Kidney (tissue), 14 donors: Measurements from ENCODE around the gene POU2F2. TPM values are rescaled to one million over a fixed set of nuclear protein-coding genes. Genes with fewer than 3 reads are reported as not detected.
A peak's percentile ranks its signal among the peaks of the same experiment; 100 is the strongest.

ENCODE experiments used
- DNase-seq, 5 donors: peaks; one replicate each; pipeline ENCODE4 v3.0.0-alpha.2; 2013 to 2020
- FAIRE-seq: peaks from 2 replicates; lab custom pipeline; 2012; peaks lifted over from hg19 to GRCh38; lab: Jason Lieb, UNC
- H3K27ac ChIP-seq, 2 donors: one replicate each; pipeline ENCODE4 v1.7.0; 2013; ENCODE audit warnings: low read depth in 2 of 2, low read length in 2 of 2, inconsistent platforms in 1 of 2
- H3K27me3 ChIP-seq: one replicate; pipeline ENCODE4 v1.7.1; 2013; ENCODE audit warnings: low read length, inconsistent platforms; ENCODE audit not compliant: control insufficient read depth, insufficient read depth
- H3K36me3 ChIP-seq, 3 donors: one replicate each; pipeline versions ENCODE4 v1.7.0 to v1.7.1; 2013; ENCODE audit warnings: low read length in 3 of 3, control low read depth in 1 of 3, inconsistent platforms in 1 of 3; ENCODE audit not compliant: insufficient read depth in 3 of 3, control insufficient read depth in 2 of 3
- H3K4me1 ChIP-seq, 3 donors: one replicate each; pipeline versions ENCODE4 v1.7.0 to v1.7.1; 2013; ENCODE audit warnings: low read length in 3 of 3, inconsistent platforms in 1 of 3, low read depth in 1 of 3; ENCODE audit not compliant: control insufficient read depth in 2 of 3, insufficient read depth in 2 of 3
- H3K4me3 ChIP-seq, 3 donors: one replicate each; pipeline versions ENCODE4 v1.7.0 to v1.8.1; 2013; ENCODE audit warnings: low read length in 3 of 3, control low read depth in 1 of 3, inconsistent platforms in 1 of 3
- H3K9ac ChIP-seq, 3 donors: one replicate each; pipeline versions ENCODE4 v1.7.0 to v1.7.1; 2013; ENCODE audit warnings: low read length in 3 of 3, control low read depth in 1 of 3, inconsistent platforms in 1 of 3
- H3K9me3 ChIP-seq, 3 donors: one replicate each; pipeline versions ENCODE4 v1.7.0 to v1.7.1; 2013; ENCODE audit warnings: low read length in 3 of 3, control low read depth in 1 of 3, inconsistent platforms in 1 of 3; ENCODE audit not compliant: control insufficient read depth in 2 of 3, insufficient read depth in 1 of 3
- intact Hi-C: fragments of 100-400 bp; cut with DNase I; formaldehyde crosslinking; loops from one replicate; pipeline ENCODE4 v1.11.1; 2022
- polyA plus RNA-seq: library from polyadenylated mRNA; stranded (reverse); fragments of 350-450 nt; fragmentation: Illumina TruSeq; extraction: RNeasy Lipid Tissue Mini Kit (QIAGEN cat#74804); gene quantifications from one replicate; pipeline ENCODE4 v1.2.3, GENCODE V29; 2014; ENCODE audit warnings: low read depth, low replicate concordance; ENCODE audit not compliant: insufficient read depth
- total RNA-seq: library from RNA; stranded (reverse); fragmentation: NEBNext Ultra II Directional; extraction: Animal tissue kit (Norgen Biotek cat#: 25700); gene quantifications from one replicate; pipeline ENCODE4 v1.2.1, GENCODE V29; 2021
- TF ChIP-seq, protein P1 (sequence below): IDR thresholded peaks from 3 replicates; pipeline ENCODE4 v1.5.1; 2012; ENCODE audit warnings: mild to moderate bottlenecking, moderate library complexity, borderline replicate concordance; ENCODE audit not compliant: insufficient read depth; ENCODE audit errors: extremely low read depth
- donor health status: control.
- donor health status: control.
- donor health status: control.
- donor health status: control.
- donor health status: control.
- donor health status: DM: yes; HTN: yes; CAD: no.
- donor health status: Normal renal cell carcinoma (clear cell type).

Gene POU2F2
- total and polyA plus RNA-seq, 2 donors from 2014 or later, result 1.3 to 9.8 TPM

DNA sequence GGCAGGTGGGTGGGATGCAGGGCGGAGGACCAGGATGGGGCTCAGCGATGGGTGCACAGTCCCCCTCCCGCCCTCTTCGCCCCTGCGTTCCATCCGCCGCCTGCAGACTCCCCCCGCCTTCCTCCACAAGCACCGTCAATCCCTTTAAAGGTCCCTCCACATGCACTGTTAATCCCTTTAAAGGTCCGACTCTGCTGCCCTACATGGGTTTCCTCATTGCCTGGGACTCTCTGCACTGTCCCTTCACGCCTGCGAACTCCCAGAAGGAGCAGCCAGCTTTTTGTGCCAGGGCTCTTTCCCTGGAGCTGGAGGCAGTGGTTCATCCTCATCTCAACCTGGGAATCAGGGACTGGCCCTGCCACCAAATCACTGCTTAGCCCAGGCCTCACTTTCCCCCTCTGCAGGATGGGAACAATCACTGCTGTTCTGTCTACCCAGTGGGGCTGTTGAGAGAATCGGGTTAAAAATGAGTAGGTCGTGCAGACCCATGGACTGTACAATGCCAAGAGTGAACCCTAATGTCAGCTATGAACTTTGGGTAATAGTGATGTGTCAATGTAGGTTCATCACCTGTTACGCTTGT is 35.9 kb downstream of the POU2F2 start:
- no peak overlapping the region for H3K4me3 ChIP-seq
- FAIRE-seq (no peak), DNase-seq (no peak)
- H3K9ac ChIP-seq, result no peak overlapping the region
- no peaks in the 10 kb centered on the region for H3K36me3 ChIP-seq
- TF ChIP-seq, protein P1, sequence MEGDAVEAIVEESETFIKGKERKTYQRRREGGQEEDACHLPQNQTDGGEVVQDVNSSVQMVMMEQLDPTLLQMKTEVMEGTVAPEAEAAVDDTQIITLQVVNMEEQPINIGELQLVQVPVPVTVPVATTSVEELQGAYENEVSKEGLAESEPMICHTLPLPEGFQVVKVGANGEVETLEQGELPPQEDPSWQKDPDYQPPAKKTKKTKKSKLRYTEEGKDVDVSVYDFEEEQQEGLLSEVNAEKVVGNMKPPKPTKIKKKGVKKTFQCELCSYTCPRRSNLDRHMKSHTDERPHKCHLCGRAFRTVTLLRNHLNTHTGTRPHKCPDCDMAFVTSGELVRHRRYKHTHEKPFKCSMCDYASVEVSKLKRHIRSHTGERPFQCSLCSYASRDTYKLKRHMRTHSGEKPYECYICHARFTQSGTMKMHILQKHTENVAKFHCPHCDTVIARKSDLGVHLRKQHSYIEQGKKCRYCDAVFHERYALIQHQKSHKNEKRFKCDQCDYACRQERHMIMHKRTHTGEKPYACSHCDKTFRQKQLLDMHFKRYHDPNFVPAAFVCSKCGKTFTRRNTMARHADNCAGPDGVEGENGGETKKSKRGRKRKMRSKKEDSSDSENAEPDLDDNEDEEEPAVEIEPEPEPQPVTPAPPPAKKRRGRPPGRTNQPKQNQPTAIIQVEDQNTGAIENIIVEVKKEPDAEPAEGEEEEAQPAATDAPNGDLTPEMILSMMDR, result no peak
- no peak overlapping the region for H3K27ac ChIP-seq
- H3K4me1 ChIP-seq, result no peaks in the 10 kb centered on the region
- intact Hi-C loops, result no loop called here
- H3K9me3 ChIP-seq, result no peaks in the 10 kb centered on the region
- H3K27me3 ChIP-seq, result no peaks in the 10 kb centered on the region

DNA sequence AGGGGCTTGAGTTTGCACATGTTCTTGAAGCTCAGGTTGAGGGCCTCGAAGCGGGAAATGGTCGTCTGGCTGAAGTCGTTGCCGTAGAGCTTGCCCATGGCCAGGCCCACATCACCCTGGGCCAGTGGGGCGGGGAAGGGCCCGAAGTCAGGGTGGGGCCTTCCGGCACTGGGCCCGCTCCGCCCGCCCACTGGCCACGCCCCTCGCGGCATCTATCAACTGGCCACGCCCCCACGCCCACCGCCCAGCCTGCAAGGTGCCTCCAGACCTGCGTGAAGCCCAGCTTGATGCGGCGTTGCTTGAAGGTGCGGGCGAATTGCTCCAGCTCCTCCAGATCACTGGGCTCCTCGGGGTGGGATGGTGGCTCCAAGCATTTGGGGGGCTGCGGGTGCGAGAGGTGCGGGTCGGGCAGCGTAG is 36.4 kb downstream of the POU2F2 start:
- Histone ChIP-seq H3K27ac (no peak overlapping the region), H3K4me3 (no peak overlapping the region), H3K27me3 (no peaks in the 10 kb centered on the region), H3K9me3 (no peaks in the 10 kb centered on the region), H3K9ac (no peak overlapping the region), H3K4me1 (no peaks in the 10 kb centered on the region), H3K36me3 (no peaks in the 10 kb centered on the region)
- intact Hi-C loops, result no loop called here
- FAIRE-seq (no peak), DNase-seq (peak in 4 of 5 donors; percentile 21 to 73 (median 39))
- TF ChIP-seq, protein P1, result no peak

DNA sequence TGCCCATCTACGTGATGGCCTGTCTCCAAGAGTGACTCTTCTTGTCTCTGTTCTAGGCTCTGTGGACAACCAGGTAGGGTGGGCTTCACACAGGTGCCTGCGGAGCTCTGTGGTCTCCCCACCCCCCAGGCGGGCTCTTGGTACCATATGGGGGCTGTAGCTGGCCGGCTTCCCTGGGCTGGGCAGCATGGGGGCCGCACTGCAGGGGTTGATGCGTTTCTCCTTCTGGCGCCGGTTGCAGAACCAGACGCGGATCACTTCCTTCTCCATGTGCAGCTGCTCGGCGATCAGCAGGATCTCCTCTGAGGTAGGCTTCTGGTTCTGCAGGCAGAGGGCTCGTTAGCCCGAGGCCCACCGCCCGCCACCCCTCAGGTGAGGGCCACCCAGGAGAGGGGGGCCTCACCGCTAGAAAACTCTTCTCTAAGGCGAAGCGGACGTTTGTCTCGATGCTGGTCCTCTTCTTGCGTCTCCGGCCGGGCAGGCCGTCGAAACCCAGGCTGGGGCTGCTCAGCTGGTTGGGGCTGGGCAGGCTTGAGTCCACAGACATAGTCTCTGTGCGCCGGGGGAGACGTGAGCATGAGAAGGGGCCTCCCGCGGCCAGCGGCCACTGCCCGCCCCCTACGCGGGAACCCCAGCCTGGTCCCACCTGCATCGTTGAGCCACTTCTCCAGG is 37.0 kb downstream of the POU2F2 start:
- no peak overlapping the region for H3K4me3 ChIP-seq
- FAIRE-seq, result no peak
- TF ChIP-seq, protein P1, result no peak
- no peaks in the 10 kb centered on the region for H3K9me3 ChIP-seq
- H3K36me3 ChIP-seq, result no peaks in the 10 kb centered on the region
- no peaks in the 10 kb centered on the region for H3K27me3 ChIP-seq
- H3K4me1 ChIP-seq, result no peaks in the 10 kb centered on the region
- DNase-seq, result no peak
- intact Hi-C loops, result no loop called here
- H3K9ac ChIP-seq, result no peak overlapping the region
- H3K27ac ChIP-seq, result no peak overlapping the region

DNA sequence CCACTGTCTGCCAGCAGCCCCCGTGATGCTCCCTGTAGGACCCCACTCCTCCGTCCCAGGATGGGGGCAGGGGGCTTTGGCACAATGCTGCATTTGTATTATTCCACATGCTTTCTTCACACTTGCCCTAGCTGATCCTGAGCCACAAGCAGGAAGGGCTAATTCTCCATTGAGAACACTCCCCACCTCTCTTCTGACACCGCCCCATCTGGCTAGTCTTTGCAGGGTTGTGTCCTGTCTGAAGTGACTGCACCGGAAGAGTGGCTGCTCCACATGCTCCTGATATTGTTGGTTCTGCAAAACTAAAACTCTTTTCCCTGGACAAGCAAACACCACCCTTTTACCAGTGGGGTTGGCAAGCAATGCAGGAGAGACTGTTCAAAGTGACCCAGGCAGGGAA is 38.3 kb downstream of the POU2F2 start:
- Histone ChIP-seq H3K4me1 (no peaks in the 10 kb centered on the region), H3K27ac (no peak overlapping the region), H3K9ac (no peak overlapping the region), H3K9me3 (no peaks in the 10 kb centered on the region), H3K36me3 (no peaks in the 10 kb centered on the region), H3K27me3 (no peaks in the 10 kb centered on the region), H3K4me3 (no peak overlapping the region)
- no peak for FAIRE-seq
- intact Hi-C loops, result no loop called here
- TF ChIP-seq, protein P1, result no peak
- DNase-seq, result no peak
